RWPE1 (cell line): ENCODE measurements around the gene ZRANB3.

Experiments used
- CTCF ChIA-PET: fragments of 350-600 bp; sonication (Branson Sonifier 250); formaldehyde crosslinking; extraction: SDS; loops from one replicate; lab custom pipeline; 2021; lab: Yijun Ruan, JAX
- POLR2A ChIA-PET: fragments of 400-600 bp; formaldehyde crosslinking; extraction: SDS; loops from one replicate; lab custom pipeline; 2020; ENCODE audit warnings: antibody characterized with exemption; ENCODE audit not compliant: low non-redundant PET; lab: Yijun Ruan, JAX
- DNase-seq: peaks from one replicate; pipeline ENCODE4 v3.0.0; 2012; ENCODE audit warnings: low spot score
- H3K27ac ChIP-seq: fragments of 450-650 bp; 2 replicates; pipeline ENCODE4 v1.5.1; 2017
- CTCF ChIP-seq: fragments of 450-650 bp; conservative IDR thresholded peaks from 2 replicates; pipeline ENCODE4 v1.5.1; 2017; ENCODE audit warnings: low read depth, mild to moderate bottlenecking

The ZRANB3 gene

GRCh38 chr2:135152361-135152760 is 378.7 kb downstream of the ZRANB3 start:
- POLR2A ChIA-PET: no interaction called here
- CTCF ChIA-PET: no interaction called here

GRCh38 chr2:135151615-135152014 is 379.4 kb downstream of the ZRANB3 start:
- H3K27ac ChIP-seq: no peak overlapping the region
- POLR2A ChIA-PET: no interaction called here
- DNase-seq: no peak
- no peak for TF ChIP-seq CTCF
- CTCF ChIA-PET: no interaction called here

More at GRCh38 chr2:135152361-135152760, 378.7 kb downstream of the ZRANB3 start:
- TF ChIP-seq CTCF: no peak
- no peak for DNase-seq
- no peak overlapping the region for H3K27ac ChIP-seq

- CTCF ChIA-PET: interaction anchor here (0.7 kb wide), 1 partner anchor 16 kb away, joined by 3 read pairs; no protein-coding TSS in a partner anchor
- TF ChIP-seq CTCF: no peak
- no peak for DNase-seq
- H3K27ac ChIP-seq: no peak overlapping the region
- POLR2A ChIA-PET: no interaction called here
These were observed 380.3 kb downstream of the ZRANB3 start for GRCh38 chr2:135150725-135151124.

- DNase-seq: peak; percentile 5
- POLR2A ChIA-PET: no interaction called here
- TF ChIP-seq CTCF: no peak
- no peak overlapping the region for H3K27ac ChIP-seq
- CTCF ChIA-PET: interaction anchor here (0.7 kb wide), 1 partner anchor 208 kb away, joined by 5 read pairs; no protein-coding TSS in a partner anchor
These were observed 381.8 kb downstream of the ZRANB3 start for GRCh38 chr2:135149251-135149650.

GRCh38 chr2:135144343-135144742 is 386.7 kb downstream of the ZRANB3 start:
- no peak for TF ChIP-seq CTCF
- ChIA-PET CTCF (no interaction called here), POLR2A (no interaction called here)
- DNase-seq: peak; percentile 35
- H3K27ac ChIP-seq: peak overlapping the region; percentile 23

- TF ChIP-seq CTCF: no peak
- no peak overlapping the region for H3K27ac ChIP-seq
- ChIA-PET CTCF (no interaction called here), POLR2A (no interaction called here)
- no peak for DNase-seq
These were observed 388.7 kb downstream of the ZRANB3 start for GRCh38 chr2:135142323-135142722.
